WERI-Rb-1 (cell line): ENCODE data around the gene FAM13A.

Experiments
- DNase-seq: peaks from one replicate; pipeline ENCODE4 v3.0.0-alpha.2; 2020
- H3K27ac ChIP-seq: fragments of 250-450 bp; sonication (Bioruptor Pico); 2 replicates; pipeline ENCODE4 v1.5.1; 2020; ENCODE audit warnings: mild to moderate bottlenecking, moderate library complexity
- H3K27me3 ChIP-seq: fragments of 250-450 bp; sonication (Bioruptor Pico); 2 replicates; pipeline ENCODE4 v1.5.1; 2021; ENCODE audit warnings: mild to moderate bottlenecking, low read depth, moderate library complexity; ENCODE audit not compliant: insufficient read depth, severe bottlenecking
- H3K36me3 ChIP-seq: fragments of 250-450 bp; sonication (Bioruptor Pico); 2 replicates; pipeline ENCODE4 v1.5.1; 2020; ENCODE audit warnings: mild to moderate bottlenecking, moderate library complexity
- H3K4me3 ChIP-seq: 2 replicates; pipeline ENCODE4 v1.5.1; 2011; ENCODE audit warnings: low read depth, mild to moderate bottlenecking, control low read depth, low read length
- H3K9me3 ChIP-seq: fragments of 250-450 bp; sonication (Bioruptor Pico); 2 replicates; pipeline ENCODE4 v1.5.1; 2021; ENCODE audit warnings: mild to moderate bottlenecking, moderate library complexity; ENCODE audit not compliant: severe bottlenecking
- CTCF ChIP-seq: IDR thresholded peaks from 2 replicates; pipeline ENCODE4 v1.5.1; 2011; ENCODE audit warnings: low read depth, mild to moderate bottlenecking, control low read depth, inconsistent platforms, low read length

FAM13A gene

GRCh38 chr4:88964450-88964849, 92.5 kb downstream of the FAM13A start:
- no peak overlapping the region for H3K4me3 ChIP-seq
- no peak overlapping the region for H3K27ac ChIP-seq
- no peaks in the 10 kb centered on the region for H3K36me3 ChIP-seq
- no peak for DNase-seq
- no peaks in the 10 kb centered on the region for H3K9me3 ChIP-seq
- no peak for TF ChIP-seq CTCF
- no peaks in the 10 kb centered on the region for H3K27me3 ChIP-seq

- Histone ChIP-seq H3K27me3 (no peaks in the 10 kb centered on the region), H3K4me3 (no peak overlapping the region), H3K9me3 (no peaks in the 10 kb centered on the region), H3K27ac (no peak overlapping the region), H3K36me3 (no peaks in the 10 kb centered on the region)
- no peak for TF ChIP-seq CTCF
- DNase-seq = no peak
These were observed 93.2 kb downstream of the FAM13A start for GRCh38 chr4:88963817-88964216.

- no peak overlapping the region for H3K27ac ChIP-seq
- no peaks in the 10 kb centered on the region for H3K36me3 ChIP-seq
- H3K9me3 ChIP-seq = no peaks in the 10 kb centered on the region
- H3K4me3 ChIP-seq = no peak overlapping the region
- no peak for DNase-seq
- TF ChIP-seq CTCF = no peak
- H3K27me3 ChIP-seq = no peaks in the 10 kb centered on the region
These were observed 94.6 kb downstream of the FAM13A start for GRCh38 chr4:88962396-88962795.

- Histone ChIP-seq H3K27me3 (no peaks in the 10 kb centered on the region), H3K36me3 (no peaks in the 10 kb centered on the region), H3K4me3 (no peak overlapping the region), H3K27ac (no peak overlapping the region), H3K9me3 (no peaks in the 10 kb centered on the region)
- no peak for TF ChIP-seq CTCF
- no peak for DNase-seq
These were observed 96.4 kb downstream of the FAM13A start for GRCh38 chr4:88960576-88960975.

GRCh38 chr4:88958080-88958479, 98.9 kb downstream of the FAM13A start:
- no peaks in the 10 kb centered on the region for H3K36me3 ChIP-seq
- H3K27ac ChIP-seq = no peak overlapping the region
- DNase-seq = no peak
- H3K9me3 ChIP-seq = no peaks in the 10 kb centered on the region
- no peak for TF ChIP-seq CTCF
- H3K4me3 ChIP-seq = no peak overlapping the region
- no peaks in the 10 kb centered on the region for H3K27me3 ChIP-seq

- H3K36me3 ChIP-seq = no peaks in the 10 kb centered on the region
- no peak overlapping the region for H3K4me3 ChIP-seq
- no peak overlapping the region for H3K27ac ChIP-seq
- no peak for DNase-seq
- no peaks in the 10 kb centered on the region for H3K9me3 ChIP-seq
- no peaks in the 10 kb centered on the region for H3K27me3 ChIP-seq
- TF ChIP-seq CTCF = no peak
These were observed 99.4 kb downstream of the FAM13A start for GRCh38 chr4:88957570-88957969.
